ENCODE results near the gene NEK2.

DNA sequence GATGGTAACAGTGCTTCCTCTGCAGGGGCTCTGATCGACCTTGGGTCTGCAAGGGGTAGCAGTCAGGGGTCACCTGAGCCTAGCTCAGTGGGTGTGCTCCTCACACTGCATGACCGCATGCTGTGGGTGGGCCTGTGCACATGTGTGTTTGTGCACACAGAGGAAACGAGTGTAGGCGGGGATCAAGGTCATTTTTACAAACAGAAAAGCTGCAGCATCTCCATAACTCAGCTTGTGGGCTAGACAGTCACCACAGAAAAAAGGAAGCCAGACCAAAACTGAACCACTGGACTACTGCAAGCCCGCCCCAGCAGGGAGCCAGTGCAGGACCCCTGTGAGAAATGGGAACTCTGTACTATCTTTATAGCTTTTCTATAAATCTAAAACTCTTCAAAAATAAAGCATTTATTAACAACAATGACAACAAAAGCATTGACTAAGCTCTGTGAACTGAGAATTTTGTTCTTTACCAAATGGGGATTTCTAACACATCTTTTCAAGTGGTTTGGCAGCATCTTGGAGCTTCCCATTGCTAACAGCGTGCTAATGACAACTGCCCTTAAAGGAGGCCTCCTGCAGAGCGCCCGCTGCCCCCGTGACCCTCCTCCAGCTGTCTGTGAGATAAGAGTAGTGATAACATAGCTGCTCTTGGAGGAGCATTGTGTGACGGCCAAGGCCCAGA, 19.9 kb upstream of the NEK2 start:
- TF ChIP-seq, protein P1, sequence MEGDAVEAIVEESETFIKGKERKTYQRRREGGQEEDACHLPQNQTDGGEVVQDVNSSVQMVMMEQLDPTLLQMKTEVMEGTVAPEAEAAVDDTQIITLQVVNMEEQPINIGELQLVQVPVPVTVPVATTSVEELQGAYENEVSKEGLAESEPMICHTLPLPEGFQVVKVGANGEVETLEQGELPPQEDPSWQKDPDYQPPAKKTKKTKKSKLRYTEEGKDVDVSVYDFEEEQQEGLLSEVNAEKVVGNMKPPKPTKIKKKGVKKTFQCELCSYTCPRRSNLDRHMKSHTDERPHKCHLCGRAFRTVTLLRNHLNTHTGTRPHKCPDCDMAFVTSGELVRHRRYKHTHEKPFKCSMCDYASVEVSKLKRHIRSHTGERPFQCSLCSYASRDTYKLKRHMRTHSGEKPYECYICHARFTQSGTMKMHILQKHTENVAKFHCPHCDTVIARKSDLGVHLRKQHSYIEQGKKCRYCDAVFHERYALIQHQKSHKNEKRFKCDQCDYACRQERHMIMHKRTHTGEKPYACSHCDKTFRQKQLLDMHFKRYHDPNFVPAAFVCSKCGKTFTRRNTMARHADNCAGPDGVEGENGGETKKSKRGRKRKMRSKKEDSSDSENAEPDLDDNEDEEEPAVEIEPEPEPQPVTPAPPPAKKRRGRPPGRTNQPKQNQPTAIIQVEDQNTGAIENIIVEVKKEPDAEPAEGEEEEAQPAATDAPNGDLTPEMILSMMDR (conservative IDR thresholded peaks at IDR 0.05; ENCODE audit: low read depth, low read length), result no peak
- no peak for TF ChIP-seq EZH2 (IDR thresholded peaks at IDR 0.05; ENCODE audit: borderline replicate concordance, low read depth, low read length, poor library complexity, severe bottlenecking)
